GM12878 (cell line): ENCODE measurements around the gene IL17RE. TPM values are rescaled to one million over a fixed set of nuclear protein-coding genes. Genes with fewer than 3 reads are reported as not detected.
"Not testable (repeated sequence)": the region's sequence is repeated elsewhere in the genome, so short reads cannot be mapped to it uniquely, and the experiment has no call there.

ENCODE experiments used
- ATAC-seq: fragments of 200-7000 bp; cut with Tn5 transposase; 3 replicates; pipeline ENCODE4 v1.9.1; 2020; ENCODE audit warnings: mild to moderate bottlenecking, moderate library complexity
- BruUV-seq: library from RNA; stranded (reverse); fragments of 400-500 nt; replicated peaks from 2 replicates; lab custom pipeline; 2021; lab: Mats Ljungman, UMichigan
- CTCF ChIA-PET: fragments of 300-600 bp; sonication (Branson Sonifier 250); formaldehyde crosslinking; extraction: SDS; loops from one replicate; lab custom pipeline; 2021; ENCODE audit warnings: inconsistent platforms; lab: Yijun Ruan, JAX
- POLR2A ChIA-PET: fragments of 350-600 bp; formaldehyde crosslinking; extraction: SDS; loops from one replicate; lab custom pipeline; 2021; ENCODE audit warnings: inconsistent platforms; lab: Charles Lee
- RAD21 ChIA-PET: fragments of 300-600 bp; sonication (Branson Sonifier 250); formaldehyde crosslinking; loops from one replicate; lab custom pipeline; 2023; ENCODE audit warnings: antibody characterized with exemption; ENCODE audit not compliant: unreplicated experiment; lab: Charles Lee
- SMC1A ChIA-PET: fragments of 300-600 bp; sonication (Branson Sonifier 250); formaldehyde crosslinking; loops from one replicate; lab custom pipeline; 2023; ENCODE audit not compliant: unreplicated experiment, uncharacterized antibody; lab: Charles Lee
- DNase-seq: peaks from one replicate; pipeline ENCODE4 v3.0.0-alpha.2; 2011; ENCODE audit warnings: low read depth, low spot score
- FAIRE-seq: peaks from 3 replicates; lab custom pipeline; 2011; peaks lifted over from hg19 to GRCh38; lab: Jason Lieb, UNC
- H2AFZ ChIP-seq: 2 replicates; pipeline ENCODE4 v1.6.0; 2011; ENCODE audit warnings: low read depth, low read length, control low read depth; ENCODE audit not compliant: control insufficient read depth
- H3K27ac ChIP-seq: 2 replicates; pipeline ENCODE4 v1.5.1; 2011; ENCODE audit warnings: control low read depth; ENCODE audit not compliant: control insufficient read depth, insufficient read depth
- H3K27me3 ChIP-seq, 2 experiments: replicated peaks in 1 of 2; 2 replicates each; pipeline versions ENCODE4 v1.6.0 to v1.6.1; 2011; ENCODE audit warnings: low read length in 1 of 2; ENCODE audit not compliant: control insufficient read depth in 2 of 2, insufficient read depth in 2 of 2
- H3K36me3 ChIP-seq, 2 experiments: 2 replicates each; pipeline ENCODE4 v1.5.1; 2011; ENCODE audit warnings: low read length in 1 of 2; ENCODE audit not compliant: control insufficient read depth in 2 of 2, insufficient read depth in 2 of 2
- H3K4me1 ChIP-seq: 2 replicates; pipeline ENCODE4 v1.6.1; 2011; ENCODE audit warnings: mild to moderate bottlenecking, low read length, moderate library complexity, mixed read lengths; ENCODE audit not compliant: control insufficient read depth, insufficient read depth
- H3K4me2 ChIP-seq: 2 replicates; pipeline ENCODE4 v1.6.0; 2011; ENCODE audit warnings: control low read depth; ENCODE audit not compliant: control insufficient read depth, insufficient read depth
- H3K4me3 ChIP-seq: fragments of 200-600 bp; sonication (generic); 2 replicates; pipeline ENCODE4 v1.5.1; 2016
- H3K79me2 ChIP-seq: 2 replicates; pipeline ENCODE4 v1.6.0; 2011; ENCODE audit warnings: low read length; ENCODE audit not compliant: control insufficient read depth, insufficient read depth
- H3K9ac ChIP-seq: 2 replicates; pipeline ENCODE4 v1.8.0; 2011; ENCODE audit warnings: low read length, control low read depth, mixed read lengths; ENCODE audit not compliant: control insufficient read depth, insufficient read depth
- H3K9me3 ChIP-seq: replicated peaks from 3 replicates; pipeline ENCODE4 v1.5.1; 2011; ENCODE audit warnings: mild to moderate bottlenecking, low read length; ENCODE audit not compliant: control insufficient read depth, insufficient read depth
- H4K20me1 ChIP-seq: 2 replicates; pipeline ENCODE4 v1.6.0; 2011; ENCODE audit not compliant: control insufficient read depth, insufficient read depth
- CHD2 ChIP-seq: IDR thresholded peaks from 2 replicates; pipeline ENCODE4 v1.6.1; 2011; ENCODE audit warnings: low read depth, low read length, improper control_type of control experiment, borderline replicate concordance
- RBBP5 ChIP-seq: fragments of 200-600 bp; sonication (generic); conservative IDR thresholded peaks from 2 replicates; pipeline ENCODE4 v1.6.1; 2016
- RCOR1 ChIP-seq: conservative IDR thresholded peaks from 2 replicates; pipeline ENCODE4 v1.6.1; 2012; ENCODE audit warnings: low read depth, low read length, improper control_type of control experiment
- SPI1 ChIP-seq: IDR thresholded peaks from 2 replicates; pipeline ENCODE4 v1.6.1; 2011; ENCODE audit warnings: low read depth, mild to moderate bottlenecking, low read length, moderate library complexity, borderline replicate concordance; ENCODE audit not compliant: insufficient read depth
- SUPT20H ChIP-seq: IDR thresholded peaks from 2 replicates; pipeline ENCODE4 v1.6.1; 2011; ENCODE audit warnings: low read depth, mild to moderate bottlenecking, low read length, moderate library complexity, borderline replicate concordance; ENCODE audit not compliant: control insufficient read depth
- ZZZ3 ChIP-seq: IDR thresholded peaks from 2 replicates; pipeline ENCODE4 v1.6.1; 2011; ENCODE audit warnings: low read depth; ENCODE audit not compliant: control insufficient read depth, insufficient read length
- WGBS: methylation state at CpG from one replicate; pipeline ENCODE4 v1.1.6; 2016; ENCODE audit warnings: low lambda C conversion rate; ENCODE audit not compliant: insufficient replicate concordance, insufficient coverage; ENCODE audit errors: missing lambda C conversion rate; 5-methylcytosine and 5-hydroxymethylcytosine counted together
- in situ Hi-C: fragments of 300-500 bp; cut with MboI; formaldehyde crosslinking; loops from 9 replicates; pipeline ENCODE4 v1.14.3; 2018; ENCODE audit warnings: mixed read lengths
- intact Hi-C: fragments of 100-400 bp; cut with micrococcal nuclease; formaldehyde crosslinking; loops from one replicate; pipeline ENCODE4 v1.14.2; 2022; ENCODE audit not compliant: unreplicated experiment
- polyA plus RNA-seq, 11 experiments: library from polyadenylated mRNA; depleted of rRNA in 4 of 11; unstranded in 6 of 11; stranded (reverse) in 5 of 11; fragments of >200 nt; fragmentation: Nextera tagmentation in 4 of 11; fragmentation: Illumina TruSeq in 1 of 11; extraction: Ambion mirVana in 4 of 11; extraction: Trizol in 1 of 11; gene quantifications; 1 replicate in 1 of 11; 2 replicates in 10 of 11; pipeline versions ENCODE4 v1.2.1 to v1.2.3, GENCODE V29; 2011 to 2016; ENCODE audit warnings: inconsistent platforms in 2 of 11, missing spikeins in 2 of 11, low read depth in 1 of 11
- total RNA-seq, 4 experiments: library from RNA; depleted of rRNA in 3 of 4; stranded (reverse); fragments of >200 nt in 3 of 4; fragmentation: Illumina TruSeq in 1 of 4; extraction: Trizol in 1 of 4; gene quantifications; 2 replicates each; pipeline versions ENCODE4 v1.2.1 to v1.2.3, GENCODE V29; 2013 to 2021
- TF ChIP-seq, protein P1 (sequence below): IDR thresholded peaks from 2 replicates; pipeline ENCODE4 v1.6.1; 2011; ENCODE audit warnings: low read depth, low read length, improper control_type of control experiment, borderline replicate concordance

Gene IL17RE
- total and polyA plus RNA-seq, 10 of the 15 experiments (the other 5 are each of a cell fraction or from before 2014, with no cell fraction given) = 0.04 to 0.51 (median 0.12) TPM; not detected in 2

DNA sequence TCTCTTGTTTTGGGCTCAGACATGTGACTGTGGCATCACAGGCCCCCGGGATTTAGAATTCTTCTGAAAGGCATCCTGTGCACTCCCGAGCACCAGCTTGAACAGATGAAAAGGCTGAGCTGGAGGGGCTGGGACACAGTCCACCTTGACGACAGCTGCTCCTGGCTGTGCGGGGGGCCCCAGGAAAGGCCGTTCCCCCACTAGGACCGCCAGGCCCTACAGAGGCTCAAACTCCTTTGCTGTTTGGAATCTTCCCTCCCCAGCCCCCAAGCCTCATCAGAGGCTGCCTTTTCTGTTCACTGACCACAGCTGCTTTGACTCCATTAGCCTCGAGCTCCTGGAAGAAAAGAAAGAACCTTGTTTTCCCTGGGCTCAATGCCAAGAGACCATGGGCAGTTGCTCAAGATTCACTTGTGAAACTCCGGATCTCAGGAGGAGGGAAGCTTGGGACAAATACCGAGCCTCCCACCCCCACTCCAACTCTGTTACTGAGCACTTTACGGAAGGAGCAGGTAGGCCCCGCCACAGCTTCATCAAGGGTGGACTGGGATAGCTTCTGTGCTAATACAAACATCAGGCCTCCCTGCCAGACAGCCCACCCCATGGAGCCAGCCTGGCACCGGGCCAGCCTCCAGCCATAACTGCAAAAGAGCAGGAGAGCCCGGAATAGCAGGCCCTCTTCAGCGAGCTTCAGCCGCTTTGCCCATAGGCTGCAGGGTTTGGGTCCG lies 38.3 kb upstream of the IL17RE start (continued):
- TF ChIP-seq SUPT20H = no peak

DNA sequence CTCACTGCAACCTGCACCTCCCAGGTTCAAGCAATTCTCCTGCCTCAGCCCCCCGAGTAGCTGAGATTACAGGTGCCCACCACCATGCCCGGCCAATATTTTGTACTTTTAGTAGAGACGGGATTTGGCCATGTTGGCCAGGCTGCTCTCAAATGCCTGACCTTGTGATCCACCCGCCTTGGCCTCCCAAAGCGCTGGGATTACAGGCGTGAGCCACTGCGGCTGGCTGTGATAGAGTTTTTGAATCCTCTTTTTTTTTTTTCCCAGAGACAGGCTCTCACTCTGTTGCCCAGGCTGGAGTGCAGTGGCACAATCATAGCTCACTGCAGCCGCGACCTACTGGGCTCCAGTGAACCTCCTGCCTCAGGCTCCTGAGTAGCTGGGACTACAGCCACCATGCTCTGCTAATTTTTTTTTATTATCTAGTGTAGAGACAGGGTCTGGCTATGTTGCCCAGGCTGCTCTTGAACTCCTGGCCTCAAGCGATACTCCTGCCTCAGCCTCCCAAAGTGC lies 37.5 kb upstream of the IL17RE start:
- H3K4me2 ChIP-seq, H3K9ac ChIP-seq, POLR2A ChIA-PET, FAIRE-seq, SMC1A ChIA-PET, H3K27me3 ChIP-seq, H3K27ac ChIP-seq, H2AFZ ChIP-seq, H3K4me3 ChIP-seq, DNase-seq, intact Hi-C loops, BruUV-seq, H3K4me1 ChIP-seq, H3K36me3 ChIP-seq, H3K9me3 ChIP-seq, H4K20me1 ChIP-seq, in situ Hi-C loops, ATAC-seq, H3K79me2 ChIP-seq: not testable (repeated sequence)
- WGBS = 65% methylated on average over 10 of the region's 10 CpGs
- ChIA-PET CTCF (interaction anchor here (1.0 to 2.7 kb wide), 4 partner anchors 12 to 68 kb away, joined by 3 to 6 read pairs (median 4); partner anchors contain the start of gene CRELD1), RAD21 (interaction anchor here (0.6 to 0.7 kb wide), 2 partner anchors 28 to 133 kb away, joined by 3 read pairs; no protein-coding TSS in a partner anchor)

DNA sequence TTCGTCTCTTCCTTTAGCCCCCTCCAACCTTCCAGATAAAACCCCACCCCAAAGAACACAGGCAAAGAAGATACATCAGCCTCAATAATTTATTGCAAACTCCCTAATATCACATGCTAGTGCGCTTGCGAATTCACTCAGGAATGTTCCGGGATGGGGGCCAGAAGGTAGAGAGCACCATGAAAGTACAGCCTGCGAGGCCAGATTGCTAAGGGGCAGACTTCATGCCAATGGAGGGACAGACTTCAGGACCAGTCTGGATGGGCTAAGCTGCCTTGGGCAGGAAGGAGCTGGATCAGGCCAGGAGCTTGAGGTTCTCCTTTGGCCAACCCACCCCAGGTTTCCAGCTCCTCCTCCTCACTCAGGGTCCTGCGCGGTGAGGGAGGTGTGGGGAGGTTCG lies 36.0 kb upstream of the IL17RE start:
- Histone ChIP-seq H3K36me3 (no peaks in the 10 kb centered on the region), H3K4me1 (no peaks in the 10 kb centered on the region), H3K9me3 (no peaks in the 10 kb centered on the region), H3K27me3 (peaks cover under 1 to 2% of the 10 kb centered on the region in 2 experiments; a peak in 2 of 4 replicates), H3K79me2 (no peaks in the 10 kb centered on the region), H3K4me3 (no peak overlapping the region), H2AFZ (no peak overlapping the region), H3K4me2 (no peak overlapping the region), H3K27ac (no peak overlapping the region), H3K9ac (no peak overlapping the region), H4K20me1 (no peaks in the 10 kb centered on the region)
- ATAC-seq (no peak), DNase-seq (no peak), FAIRE-seq (no peak)
- BruUV-seq = no TSS peak
- no peak for TF ChIP-seq CHD2
- TF ChIP-seq RBBP5 = no peak
- no peak for TF ChIP-seq ZZZ3
- no peak for TF ChIP-seq RCOR1
- no peak for TF ChIP-seq SPI1
- TF ChIP-seq, protein P1, sequence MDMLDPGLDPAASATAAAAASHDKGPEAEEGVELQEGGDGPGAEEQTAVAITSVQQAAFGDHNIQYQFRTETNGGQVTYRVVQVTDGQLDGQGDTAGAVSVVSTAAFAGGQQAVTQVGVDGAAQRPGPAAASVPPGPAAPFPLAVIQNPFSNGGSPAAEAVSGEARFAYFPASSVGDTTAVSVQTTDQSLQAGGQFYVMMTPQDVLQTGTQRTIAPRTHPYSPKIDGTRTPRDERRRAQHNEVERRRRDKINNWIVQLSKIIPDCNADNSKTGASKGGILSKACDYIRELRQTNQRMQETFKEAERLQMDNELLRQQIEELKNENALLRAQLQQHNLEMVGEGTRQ = no peak
- WGBS = 87% methylated on average over 8 of the region's 8 CpGs
- POLR2A ChIA-PET = no interaction called here
- RAD21 ChIA-PET = interaction anchor here (1.2 kb wide), 1 partner anchor 23 kb away, joined by 5 read pairs; no protein-coding TSS in a partner anchor
- in situ Hi-C loops = no loop called here
- intact Hi-C loops = no loop called here
- CTCF ChIA-PET = interaction anchor here (0.5 to 0.6 kb wide), 2 partner anchors 35 to 285 kb away, joined by 3 to 4 read pairs; no protein-coding TSS in a partner anchor
- SMC1A ChIA-PET = no interaction called here
